K562 (cell line): ENCODE data around the gene PHF21B. TPM values are rescaled to one million over a fixed set of nuclear protein-coding genes. Genes with fewer than 3 reads are reported as not detected.

Experiments
- IRF9 ChIP-seq: fragments of 450-650 bp; IDR thresholded peaks from 2 replicates; pipeline ENCODE4 v1.6.1; 2016; ENCODE audit warnings: missing biosample characterization, missing genetic modification characterization
- KAT2B ChIP-seq: IDR thresholded peaks from one replicate; pipeline ENCODE4 v1.6.1; 2012; ENCODE audit warnings: low read depth, mild to moderate bottlenecking, control low read depth, inconsistent platforms, low read length, moderate library complexity
- MTA2 ChIP-seq: fragments of 450-650 bp; IDR thresholded peaks from 2 replicates; pipeline ENCODE4 v1.6.1; 2016; ENCODE audit warnings: low read depth
- OTX1 ChIP-seq: fragments of 450-650 bp; formaldehyde crosslinking; IDR thresholded peaks from 2 replicates; pipeline ENCODE4 v1.4.0; 2022; ENCODE audit warnings: mild to moderate bottlenecking
- SUPT5H ChIP-seq: fragments of 450-650 bp; IDR thresholded peaks from 2 replicates; pipeline ENCODE4 v1.6.1; 2016
- ZNF165 ChIP-seq: fragments of 250-450 bp; sonication (Bioruptor Pico); IDR thresholded peaks from 2 replicates; pipeline ENCODE4 v1.4.0; 2020; ENCODE audit warnings: borderline replicate concordance
- polyA plus RNA-seq, 8 experiments: library from polyadenylated mRNA; depleted of rRNA in 4 of 8; stranded (reverse) in 5 of 8; unstranded in 3 of 8; fragments of >200 nt; fragmentation: Nextera tagmentation in 2 of 8; fragmentation: Illumina TruSeq in 1 of 8; extraction: Ambion mirVana in 2 of 8; extraction: Trizol in 1 of 8; gene quantifications; 2 replicates each; pipeline versions ENCODE4 v1.2.1 to v1.2.3, GENCODE V29; 2011 to 2014; ENCODE audit warnings: inconsistent platforms in 1 of 8, missing spikeins in 1 of 8
- total RNA-seq, 7 experiments: library from RNA; depleted of rRNA in 6 of 7; stranded (reverse); fragments of >200 nt in 6 of 7; fragmentation: Illumina TruSeq in 2 of 7; extraction: Trizol in 2 of 7; gene quantifications; 2 replicates each; pipeline versions ENCODE4 v1.2.1 to v1.2.3, GENCODE V29; 2011 to 2021; ENCODE audit warnings: low replicate concordance in 1 of 7
- TF ChIP-seq, protein P1 (sequence below): fragments of 450-650 bp; IDR thresholded peaks from 2 replicates; pipeline ENCODE4 v1.6.1; 2016; ENCODE audit warnings: low read depth
- TF ChIP-seq, protein P2 (sequence below): fragments of 200-800 bp; sonication (Bioruptor generic); IDR thresholded peaks from 2 replicates; pipeline ENCODE4 v1.6.1; 2017; ENCODE audit warnings: missing genetic modification characterization, missing compliant biosample characterization

Gene PHF21B
- total and polyA plus RNA-seq, 9 of the 15 experiments (the other 6 are each of a cell fraction or from before 2014, with no cell fraction given): 0.04 TPM; not detected in 8

DNA sequence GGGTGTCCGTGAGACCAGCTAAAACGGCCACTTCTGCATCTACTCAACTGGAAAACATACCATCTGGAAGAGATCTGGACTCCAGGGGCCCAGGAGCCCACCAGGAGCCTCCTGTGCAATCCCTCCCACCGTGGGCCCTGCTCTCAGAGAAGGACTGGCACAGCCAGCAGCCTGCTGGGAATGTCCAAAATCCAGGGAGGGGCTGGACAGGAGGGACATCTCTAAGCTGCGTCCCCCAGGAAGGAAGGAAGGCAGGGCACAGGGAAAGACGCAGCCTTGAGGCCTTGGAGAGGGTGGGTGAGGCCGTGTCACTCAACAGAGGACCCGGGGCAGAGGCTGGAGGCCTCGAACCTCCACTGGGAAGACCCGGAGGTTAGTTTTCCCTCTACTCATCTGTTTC, 78.0 kb downstream of the PHF21B start (continued):
- TF ChIP-seq, protein P1, sequence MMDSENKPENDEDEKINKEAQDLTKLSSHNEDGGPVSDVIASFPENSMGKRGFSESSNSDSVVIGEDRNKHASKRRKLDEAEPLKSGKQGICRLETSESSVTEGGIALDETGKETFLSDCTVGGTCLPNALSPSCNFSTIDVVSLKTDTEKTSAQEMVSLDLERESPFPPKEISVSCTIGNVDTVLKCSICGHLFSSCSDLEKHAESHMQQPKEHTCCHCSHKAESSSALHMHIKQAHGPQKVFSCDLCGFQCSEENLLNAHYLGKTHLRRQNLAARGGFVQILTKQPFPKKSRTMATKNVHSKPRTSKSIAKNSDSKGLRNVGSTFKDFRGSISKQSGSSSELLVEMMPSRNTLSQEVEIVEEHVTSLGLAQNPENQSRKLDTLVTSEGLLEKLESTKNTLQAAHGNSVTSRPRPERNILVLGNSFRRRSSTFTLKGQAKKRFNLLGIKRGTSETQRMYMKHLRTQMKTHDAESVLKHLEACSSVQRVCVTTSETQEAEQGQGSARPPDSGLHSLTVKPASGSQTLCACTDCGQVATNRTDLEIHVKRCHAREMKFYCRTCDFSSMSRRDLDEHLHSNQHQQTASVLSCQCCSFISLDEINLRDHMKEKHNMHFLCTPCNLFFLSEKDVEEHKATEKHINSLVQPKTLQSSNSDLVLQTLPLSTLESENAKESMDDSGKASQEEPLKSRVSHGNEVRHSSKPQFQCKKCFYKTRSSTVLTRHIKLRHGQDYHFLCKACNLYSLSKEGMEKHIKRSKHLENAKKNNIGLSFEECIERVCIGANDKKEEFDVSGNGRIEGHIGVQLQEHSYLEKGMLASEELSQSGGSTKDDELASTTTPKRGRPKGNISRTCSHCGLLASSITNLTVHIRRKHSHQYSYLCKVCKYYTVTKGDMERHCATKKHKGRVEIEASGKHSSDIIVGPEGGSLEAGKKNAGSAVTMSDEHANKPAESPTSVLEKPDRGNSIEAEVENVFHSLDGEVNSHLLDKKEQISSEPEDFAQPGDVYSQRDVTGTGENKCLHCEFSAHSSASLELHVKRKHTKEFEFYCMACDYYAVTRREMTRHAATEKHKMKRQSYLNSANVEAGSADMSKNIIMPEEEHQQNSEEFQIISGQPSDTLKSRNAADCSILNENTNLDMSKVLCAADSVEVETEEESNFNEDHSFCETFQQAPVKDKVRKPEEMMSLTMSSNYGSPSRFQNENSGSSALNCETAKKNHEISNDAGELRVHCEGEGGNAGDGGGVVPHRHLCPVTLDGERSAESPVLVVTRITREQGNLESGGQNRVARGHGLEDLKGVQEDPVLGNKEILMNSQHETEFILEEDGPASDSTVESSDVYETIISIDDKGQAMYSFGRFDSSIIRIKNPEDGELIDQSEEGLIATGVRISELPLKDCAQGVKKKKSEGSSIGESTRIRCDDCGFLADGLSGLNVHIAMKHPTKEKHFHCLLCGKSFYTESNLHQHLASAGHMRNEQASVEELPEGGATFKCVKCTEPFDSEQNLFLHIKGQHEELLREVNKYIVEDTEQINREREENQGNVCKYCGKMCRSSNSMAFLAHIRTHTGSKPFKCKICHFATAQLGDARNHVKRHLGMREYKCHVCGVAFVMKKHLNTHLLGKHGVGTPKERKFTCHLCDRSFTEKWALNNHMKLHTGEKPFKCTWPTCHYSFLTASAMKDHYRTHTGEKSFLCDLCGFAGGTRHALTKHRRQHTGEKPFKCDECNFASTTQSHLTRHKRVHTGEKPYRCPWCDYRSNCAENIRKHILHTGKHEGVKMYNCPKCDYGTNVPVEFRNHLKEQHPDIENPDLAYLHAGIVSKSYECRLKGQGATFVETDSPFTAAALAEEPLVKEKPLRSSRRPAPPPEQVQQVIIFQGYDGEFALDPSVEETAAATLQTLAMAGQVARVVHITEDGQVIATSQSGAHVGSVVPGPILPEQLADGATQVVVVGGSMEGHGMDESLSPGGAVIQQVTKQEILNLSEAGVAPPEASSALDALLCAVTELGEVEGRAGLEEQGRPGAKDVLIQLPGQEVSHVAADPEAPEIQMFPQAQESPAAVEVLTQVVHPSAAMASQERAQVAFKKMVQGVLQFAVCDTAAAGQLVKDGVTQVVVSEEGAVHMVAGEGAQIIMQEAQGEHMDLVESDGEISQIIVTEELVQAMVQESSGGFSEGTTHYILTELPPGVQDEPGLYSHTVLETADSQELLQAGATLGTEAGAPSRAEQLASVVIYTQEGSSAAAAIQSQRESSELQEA: no peak
- TF ChIP-seq MTA2: no peak
- TF ChIP-seq ZNF165 (CRISPR knock-in tag): no peak
- TF ChIP-seq SUPT5H: no peak
- TF ChIP-seq OTX1: no peak
- no peak for TF ChIP-seq KAT2B
- no peak for TF ChIP-seq IRF9 (tag)
- TF ChIP-seq, protein P2, sequence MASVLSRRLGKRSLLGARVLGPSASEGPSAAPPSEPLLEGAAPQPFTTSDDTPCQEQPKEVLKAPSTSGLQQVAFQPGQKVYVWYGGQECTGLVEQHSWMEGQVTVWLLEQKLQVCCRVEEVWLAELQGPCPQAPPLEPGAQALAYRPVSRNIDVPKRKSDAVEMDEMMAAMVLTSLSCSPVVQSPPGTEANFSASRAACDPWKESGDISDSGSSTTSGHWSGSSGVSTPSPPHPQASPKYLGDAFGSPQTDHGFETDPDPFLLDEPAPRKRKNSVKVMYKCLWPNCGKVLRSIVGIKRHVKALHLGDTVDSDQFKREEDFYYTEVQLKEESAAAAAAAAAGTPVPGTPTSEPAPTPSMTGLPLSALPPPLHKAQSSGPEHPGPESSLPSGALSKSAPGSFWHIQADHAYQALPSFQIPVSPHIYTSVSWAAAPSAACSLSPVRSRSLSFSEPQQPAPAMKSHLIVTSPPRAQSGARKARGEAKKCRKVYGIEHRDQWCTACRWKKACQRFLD (CRISPR knock-in tag): no peak
